Measurements from ENCODE around the gene NPFFR2.

DNA sequence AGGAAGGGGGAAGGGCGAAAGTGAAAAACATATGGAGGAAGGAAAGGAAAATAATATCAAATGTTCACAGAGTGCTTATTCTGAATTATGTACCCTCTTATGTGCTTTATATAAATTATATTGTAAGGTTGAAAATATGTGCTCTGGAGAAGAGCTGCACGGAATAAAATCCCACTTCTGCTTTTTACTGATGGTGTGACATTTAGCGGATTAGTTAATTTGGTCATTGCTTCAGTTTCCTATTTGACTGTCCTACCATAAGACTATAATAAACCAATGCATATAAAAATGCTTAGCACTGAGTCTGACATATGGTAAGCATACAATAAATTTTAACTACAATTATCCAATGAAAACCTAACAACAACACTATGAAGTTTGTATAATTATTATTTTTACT lies 86.2 kb downstream of the NPFFR2 start:
- TF ChIP-seq POLR2AphosphoS5 (IDR thresholded peaks at IDR 0.05; ENCODE audit: low read depth, low read length) (no peak), TAF1 (IDR thresholded peaks at IDR 0.05; ENCODE audit: borderline replicate concordance, insufficient read depth, low read length) (no peak)
